ENCODE data around the gene TRPM3. TPM values are rescaled to one million over a fixed set of nuclear protein-coding genes. Genes with fewer than 3 reads are reported as not detected.

The TRPM3 gene
- total RNA-seq, 1 donor, result 0.72 TPM

- Histone ChIP-seq H4K20me1 (ENCODE audit: insufficient read depth, low read length) (no peaks in the 10 kb centered on the region), H3K9me3 (ENCODE audit: low read depth, low read length) (no peaks in the 10 kb centered on the region), H2AFZ (ENCODE audit: low read length) (peak overlapping the region; percentile 56), H3K36me3 (ENCODE audit: insufficient read depth, low read length) (no peaks in the 10 kb centered on the region), H3K79me2 (ENCODE audit: insufficient read depth, low read length) (no peaks in the 10 kb centered on the region), H3K27me3 (ENCODE audit: insufficient read depth, low read length) (no peaks in the 10 kb centered on the region), H3K4me1 (ENCODE audit: insufficient read depth, low read length) (peaks cover 27% of the 10 kb centered on the region), H3K4me2 (ENCODE audit: insufficient read depth, low read length) (no peak overlapping the region), H3K27ac (ENCODE audit: low read depth, low read length) (peak overlapping the region; percentile 66), H3K4me3 (ENCODE audit: insufficient read depth, low read length) (no peak overlapping the region)
- DNase-seq (ENCODE audit: insufficient read length, low spot score, missing footprints), result no peak
- TF ChIP-seq CTCF (IDR thresholded peaks at IDR 0.05; ENCODE audit: extremely low read depth, low read depth, low read length), result no peak
Measured at GRCh38 chr9:70485273-70485858, 636.1 kb downstream of the TRPM3 start.

GRCh38 chr9:70484232-70485130 lies 636.9 kb downstream of the TRPM3 start:
- Histone ChIP-seq H4K20me1 (ENCODE audit: insufficient read depth, low read length) (no peaks in the 10 kb centered on the region), H3K4me1 (ENCODE audit: insufficient read depth, low read length) (peaks cover 36% of the 10 kb centered on the region), H3K9me3 (ENCODE audit: low read depth, low read length) (no peaks in the 10 kb centered on the region), H3K4me3 (ENCODE audit: insufficient read depth, low read length) (no peak overlapping the region), H3K79me2 (ENCODE audit: insufficient read depth, low read length) (no peaks in the 10 kb centered on the region), H3K27me3 (ENCODE audit: insufficient read depth, low read length) (no peaks in the 10 kb centered on the region), H3K27ac (ENCODE audit: low read depth, low read length) (peak overlapping the region; percentile 66), H3K4me2 (ENCODE audit: insufficient read depth, low read length) (no peak overlapping the region), H3K36me3 (ENCODE audit: insufficient read depth, low read length) (no peaks in the 10 kb centered on the region), H2AFZ (ENCODE audit: low read length) (peak overlapping the region; percentile 56)
- DNase-seq (ENCODE audit: insufficient read length, low spot score, missing footprints), result peak; percentile 95
- peak; percentile 90 for TF ChIP-seq CTCF (IDR thresholded peaks at IDR 0.05; ENCODE audit: extremely low read depth, low read depth, low read length)

- Histone ChIP-seq H3K4me3 (ENCODE audit: insufficient read depth, low read length) (no peak overlapping the region), H3K36me3 (ENCODE audit: insufficient read depth, low read length) (no peaks in the 10 kb centered on the region), H3K4me2 (ENCODE audit: insufficient read depth, low read length) (no peak overlapping the region), H3K79me2 (ENCODE audit: insufficient read depth, low read length) (no peaks in the 10 kb centered on the region), H3K9me3 (ENCODE audit: low read depth, low read length) (no peaks in the 10 kb centered on the region), H3K4me1 (ENCODE audit: insufficient read depth, low read length) (peaks cover 29% of the 10 kb centered on the region), H4K20me1 (ENCODE audit: insufficient read depth, low read length) (no peaks in the 10 kb centered on the region), H2AFZ (ENCODE audit: low read length) (no peak overlapping the region), H3K27ac (ENCODE audit: low read depth, low read length) (no peak overlapping the region), H3K27me3 (ENCODE audit: insufficient read depth, low read length) (no peaks in the 10 kb centered on the region)
- TF ChIP-seq CTCF (IDR thresholded peaks at IDR 0.05; ENCODE audit: extremely low read depth, low read depth, low read length), result no peak
- no peak for DNase-seq (ENCODE audit: insufficient read length, low spot score, missing footprints)
Measured at GRCh38 chr9:70481471-70481870, 640.0 kb downstream of the TRPM3 start.

- peak overlapping the region; percentile 60 for H3K4me2 ChIP-seq (ENCODE audit: insufficient read depth, low read length)
- H3K36me3 ChIP-seq (ENCODE audit: insufficient read depth, low read length), result no peaks in the 10 kb centered on the region
- H3K4me1 ChIP-seq (ENCODE audit: insufficient read depth, low read length), result peaks cover 26% of the 10 kb centered on the region
- peak; percentile 42 for DNase-seq (ENCODE audit: insufficient read length, low spot score, missing footprints)
- H3K27me3 ChIP-seq (ENCODE audit: insufficient read depth, low read length), result no peaks in the 10 kb centered on the region
- no peaks in the 10 kb centered on the region for H4K20me1 ChIP-seq (ENCODE audit: insufficient read depth, low read length)
- H3K79me2 ChIP-seq (ENCODE audit: insufficient read depth, low read length), result no peaks in the 10 kb centered on the region
- H3K27ac ChIP-seq (ENCODE audit: low read depth, low read length), result peak overlapping the region; percentile 73
- H3K4me3 ChIP-seq (ENCODE audit: insufficient read depth, low read length), result peak overlapping the region; percentile 28
- no peaks in the 10 kb centered on the region for H3K9me3 ChIP-seq (ENCODE audit: low read depth, low read length)
- TF ChIP-seq CTCF (IDR thresholded peaks at IDR 0.05; ENCODE audit: extremely low read depth, low read depth, low read length), result no peak
- H2AFZ ChIP-seq (ENCODE audit: low read length), result peak overlapping the region; percentile 73
Measured at GRCh38 chr9:70480405-70480980, 640.9 kb downstream of the TRPM3 start.
